Upper lobe of left lung (tissue), 4 donors: Measurements from ENCODE around the gene COL9A3.

Source experiments
- POLR2A ChIP-seq, 4 donors: fragments of 450-650 bp; IDR thresholded peaks; one replicate each; pipeline ENCODE4 v1.5.1; 2016 to 2017; ENCODE audit warnings: antibody characterized with exemption in 4 of 4, mild to moderate bottlenecking in 2 of 4
- TF ChIP-seq, protein P1 (sequence below), 6 experiments: fragments of 450-650 bp in 4 of 6; fragments of 200-600 bp in 2 of 6; sonication (generic) in 2 of 6; IDR thresholded peaks; one replicate each; pipeline ENCODE4 v1.5.1; 2016 to 2019; ENCODE audit warnings: antibody characterized with exemption in 6 of 6

DNA sequence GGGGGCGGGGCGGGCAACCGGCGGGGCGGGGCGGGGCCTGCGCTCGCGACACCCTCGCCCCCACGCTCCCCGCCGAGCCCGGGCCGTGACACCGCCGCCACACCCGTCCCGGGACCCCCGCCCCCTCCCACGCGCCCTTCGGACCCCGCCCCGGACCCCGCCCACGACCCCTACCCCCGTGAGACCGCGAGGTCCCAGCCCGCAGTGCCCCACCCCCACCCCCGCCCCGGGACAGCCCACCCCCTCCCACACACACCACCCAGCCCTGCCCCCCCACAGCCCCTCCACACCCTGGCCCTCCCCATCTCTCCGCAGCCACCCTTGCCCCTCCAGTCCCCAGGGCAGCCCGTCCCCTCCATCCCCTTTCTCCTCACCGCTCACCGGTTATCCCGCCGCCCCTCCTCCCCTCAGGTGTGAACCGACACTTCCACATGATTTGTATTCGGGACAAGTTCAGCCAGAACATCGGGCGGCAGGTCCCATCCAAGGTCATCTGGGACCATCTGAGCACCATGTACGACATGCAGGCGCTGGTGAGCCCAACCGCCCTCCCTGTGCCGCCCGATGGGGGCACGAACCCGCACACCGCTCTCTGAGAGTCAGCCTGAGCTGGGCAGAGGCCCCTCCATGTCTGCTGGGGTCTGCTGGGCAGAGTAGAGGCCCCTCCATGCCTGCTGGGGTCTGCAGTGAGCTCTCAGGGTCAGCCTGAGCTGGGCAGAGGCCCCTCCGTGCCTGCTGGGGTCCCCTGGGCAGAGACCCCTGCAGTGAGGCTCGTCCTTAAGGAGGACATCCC lies 20.0 kb upstream of the COL9A3 start:
- TF ChIP-seq POLR2A (IDR thresholded peaks at IDR 0.05) = no peak
- TF ChIP-seq, protein P1, sequence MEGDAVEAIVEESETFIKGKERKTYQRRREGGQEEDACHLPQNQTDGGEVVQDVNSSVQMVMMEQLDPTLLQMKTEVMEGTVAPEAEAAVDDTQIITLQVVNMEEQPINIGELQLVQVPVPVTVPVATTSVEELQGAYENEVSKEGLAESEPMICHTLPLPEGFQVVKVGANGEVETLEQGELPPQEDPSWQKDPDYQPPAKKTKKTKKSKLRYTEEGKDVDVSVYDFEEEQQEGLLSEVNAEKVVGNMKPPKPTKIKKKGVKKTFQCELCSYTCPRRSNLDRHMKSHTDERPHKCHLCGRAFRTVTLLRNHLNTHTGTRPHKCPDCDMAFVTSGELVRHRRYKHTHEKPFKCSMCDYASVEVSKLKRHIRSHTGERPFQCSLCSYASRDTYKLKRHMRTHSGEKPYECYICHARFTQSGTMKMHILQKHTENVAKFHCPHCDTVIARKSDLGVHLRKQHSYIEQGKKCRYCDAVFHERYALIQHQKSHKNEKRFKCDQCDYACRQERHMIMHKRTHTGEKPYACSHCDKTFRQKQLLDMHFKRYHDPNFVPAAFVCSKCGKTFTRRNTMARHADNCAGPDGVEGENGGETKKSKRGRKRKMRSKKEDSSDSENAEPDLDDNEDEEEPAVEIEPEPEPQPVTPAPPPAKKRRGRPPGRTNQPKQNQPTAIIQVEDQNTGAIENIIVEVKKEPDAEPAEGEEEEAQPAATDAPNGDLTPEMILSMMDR (IDR thresholded peaks at IDR 0.05) = no peak
